Fibroblast of peridontal ligament (primary cell): ENCODE data around the gene ABL2.
"Not testable (repeated sequence)": the region's sequence is repeated elsewhere in the genome, so short reads cannot be mapped to it uniquely, and the experiment has no call there.

ENCODE experiments used
- DNase-seq: peaks from one replicate; pipeline ENCODE4 v3.0.0-alpha.2; 2010; ENCODE audit errors: extremely low read depth

Gene ABL2

GRCh38 chr1:179229214-179230140 is at the start of gene ABL2:
Gene ABL2 (minus strand): TSS chr1:179229677. CDS start chr1:179229397, 280 bp downstream.
- no peak for DNase-seq

- DNase-seq, result no peak
Observed at GRCh38 chr1:179278920-179279319, 49.4 kb upstream of the ABL2 start.

GRCh38 chr1:179274424-179274823 is 44.9 kb upstream of the ABL2 start:
- DNase-seq, result not testable (repeated sequence)

GRCh38 chr1:179269071-179269470 is 39.6 kb upstream of the ABL2 start:
- no peak for DNase-seq

GRCh38 chr1:179264507-179264906 is 35.0 kb upstream of the ABL2 start:
- no peak for DNase-seq

- no peak for DNase-seq
Observed at GRCh38 chr1:179263121-179263520, 33.6 kb upstream of the ABL2 start.

- no peak for DNase-seq
Observed at GRCh38 chr1:179262183-179262582, 32.7 kb upstream of the ABL2 start.

GRCh38 chr1:179253286-179253972 is 24.0 kb upstream of the ABL2 start:
- DNase-seq, result no peak

DNA sequence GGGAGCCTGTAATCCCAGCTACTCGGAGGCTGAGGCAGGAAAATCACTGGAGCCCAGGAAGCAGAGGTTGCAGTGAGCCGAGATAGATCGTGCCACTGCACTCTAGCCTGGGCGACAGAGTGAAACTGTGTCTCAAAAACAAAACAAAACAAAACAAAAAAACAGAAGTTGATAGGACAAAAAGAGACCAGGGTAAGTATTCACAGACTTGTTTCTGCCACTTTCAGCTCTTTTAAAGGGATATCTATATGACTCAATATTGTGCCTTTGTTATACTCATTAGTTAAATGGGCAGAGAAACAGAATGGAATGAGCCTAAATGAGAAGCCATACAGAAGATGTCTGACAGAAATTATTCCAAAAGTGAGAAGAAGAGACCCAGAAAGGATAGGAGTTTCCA is 23.1 kb upstream of the ABL2 start:
- no peak for DNase-seq

GRCh38 chr1:179251675-179252074 is 22.2 kb upstream of the ABL2 start:
- peak; percentile 76 for DNase-seq

DNA sequence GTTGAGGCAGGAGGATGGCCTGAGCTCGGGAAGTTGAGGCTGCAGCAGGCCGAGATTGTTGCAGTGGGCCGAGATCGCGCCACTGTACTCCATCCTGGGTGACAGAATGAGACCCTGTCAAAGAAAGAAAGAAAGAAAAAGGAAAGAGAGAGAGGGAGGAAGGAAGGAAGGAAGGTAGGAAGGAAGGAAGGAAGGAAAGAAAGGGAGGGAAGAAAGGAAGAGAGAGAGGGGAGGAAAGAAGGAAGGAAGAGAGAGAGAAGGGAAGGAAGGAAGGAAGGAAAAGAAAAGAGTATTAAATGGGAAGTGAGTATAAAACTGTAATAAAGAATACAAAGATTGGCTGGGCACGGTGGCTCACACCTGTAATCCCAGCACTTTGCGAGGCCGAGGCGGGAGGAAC is 18.4 kb upstream of the ABL2 start:
- no peak for DNase-seq

DNA sequence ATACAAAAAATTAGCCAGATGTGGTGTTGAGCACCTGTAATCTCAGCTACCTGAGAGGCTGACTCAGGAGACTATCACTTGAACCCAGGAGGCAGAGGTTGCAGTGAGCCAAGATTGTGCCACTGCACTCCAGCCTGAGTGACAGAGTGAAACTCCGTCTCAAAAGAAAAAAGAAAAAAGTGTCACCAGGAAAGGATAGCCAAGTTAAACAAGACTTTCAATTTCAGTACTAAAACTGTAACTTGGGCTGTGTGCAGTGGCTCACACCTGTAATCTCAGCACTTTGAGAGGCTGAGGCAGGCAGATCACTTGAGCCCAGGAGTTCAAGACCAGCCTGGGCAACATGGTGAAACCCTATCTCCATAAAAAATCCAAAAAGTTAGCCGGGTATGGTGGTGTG is 15.9 kb upstream of the ABL2 start:
- DNase-seq, result not testable (repeated sequence)

DNA sequence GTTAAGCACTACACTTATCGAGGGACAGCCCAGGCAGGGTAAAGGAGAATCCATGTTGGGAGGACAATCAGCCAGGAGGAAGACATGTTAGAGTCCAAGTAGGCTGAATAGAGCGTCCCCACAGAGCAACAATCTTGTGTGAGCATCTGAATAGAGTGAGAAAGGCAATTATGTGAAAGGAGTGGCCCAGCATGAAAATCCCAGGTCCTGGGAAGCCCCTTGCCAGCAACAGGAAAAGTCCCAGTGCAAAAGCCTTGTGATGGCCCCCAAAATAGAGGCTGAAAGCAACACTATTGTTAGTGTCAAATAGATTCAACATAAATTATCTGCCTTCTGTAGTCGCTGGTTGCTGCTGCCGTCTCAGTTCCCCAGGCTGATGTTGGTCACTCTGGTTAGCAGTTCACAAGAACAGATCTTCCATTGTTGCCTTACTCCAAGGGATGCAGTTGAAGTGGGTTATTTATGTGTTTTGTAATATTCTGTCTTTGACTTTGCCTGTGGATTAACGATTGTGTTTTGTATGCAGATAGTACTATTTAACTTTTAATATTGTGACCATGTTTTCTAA is 12.1 kb upstream of the ABL2 start:
- DNase-seq, result no peak

GRCh38 chr1:179237222-179237621 is 7.7 kb upstream of the ABL2 start:
- no peak for DNase-seq

GRCh38 chr1:179234863-179235262 is 5.4 kb upstream of the ABL2 start:
- DNase-seq, result no peak

GRCh38 chr1:179231923-179232322 is 2.4 kb upstream of the ABL2 start:
- DNase-seq, result no peak

DNA sequence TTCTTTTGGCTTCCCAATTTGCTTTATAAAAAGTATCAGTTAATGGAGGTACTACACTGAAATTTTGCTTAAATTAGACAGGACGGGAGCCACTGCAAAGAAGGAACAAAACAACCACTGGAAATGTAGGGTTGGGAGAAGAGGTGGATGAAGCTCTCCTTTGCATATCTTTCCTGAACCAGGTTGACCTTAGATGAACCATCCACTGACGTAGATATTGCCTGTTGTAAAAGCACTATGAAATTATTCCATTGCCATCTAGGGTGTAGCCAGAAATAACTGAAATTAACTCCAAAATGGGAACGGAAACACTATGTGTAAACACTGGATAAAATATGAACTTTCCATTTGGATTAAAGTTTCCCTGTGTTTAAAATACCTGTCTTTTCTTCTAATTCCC is 1.2 kb upstream of the ABL2 start:
- no peak for DNase-seq

- peak; percentile 54 for DNase-seq
Observed at GRCh38 chr1:179230251-179230650, 774 bp upstream of the ABL2 start.

GRCh38 chr1:179228783-179229213 is 679 bp downstream of the ABL2 start:
- DNase-seq, result no peak

- DNase-seq, result no peak
Observed at GRCh38 chr1:179226738-179227137, 2.7 kb downstream of the ABL2 start.

DNA sequence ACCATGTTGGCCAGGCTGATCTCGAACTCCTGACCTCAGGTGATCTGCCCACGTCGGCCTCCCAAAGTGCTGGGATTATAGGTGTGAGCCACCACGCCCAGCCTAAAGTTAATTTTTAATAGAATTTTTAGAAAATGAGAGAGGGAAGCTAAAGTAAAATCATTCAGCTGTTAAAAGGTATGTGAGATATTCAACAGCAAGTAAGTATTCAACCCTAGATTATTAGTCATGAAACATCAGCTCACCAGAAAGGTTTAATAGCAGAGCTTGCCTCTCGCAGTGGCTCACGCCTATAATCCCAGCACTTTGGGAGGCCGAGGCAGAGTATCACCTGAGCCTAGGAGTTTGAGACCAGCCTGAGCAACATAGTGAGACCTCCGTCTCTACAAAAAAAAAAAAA is 5.0 kb downstream of the ABL2 start:
- not testable (repeated sequence) for DNase-seq

DNA sequence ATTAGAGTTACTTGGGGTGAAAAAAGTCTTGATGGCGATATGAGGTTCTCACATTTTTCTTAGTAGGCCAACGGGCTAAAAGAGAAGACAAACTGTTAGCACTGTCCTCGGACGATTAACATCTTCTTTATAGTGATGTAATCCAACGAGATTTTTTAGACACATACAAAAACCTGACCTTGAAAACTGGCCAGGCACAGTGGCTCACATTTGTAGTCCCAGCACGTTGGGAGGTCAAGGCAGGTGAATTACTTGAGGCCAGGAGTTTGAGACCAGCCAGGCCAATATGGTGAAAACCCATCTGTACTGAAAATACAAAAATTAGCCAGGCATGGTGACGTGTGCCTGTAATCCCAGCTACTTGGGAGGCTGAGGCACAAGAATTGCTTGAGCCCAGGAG is 8.4 kb downstream of the ABL2 start:
- DNase-seq, result not testable (repeated sequence)
